ENCODE data around the gene ACSL3. TPM values are rescaled to one million over a fixed set of nuclear protein-coding genes. Genes with fewer than 3 reads are reported as not detected.

Gene ACSL3
- total and polyA plus RNA-seq, 2 experiments from 2014 or later = 48.6 to 61.5 TPM

- peaks cover 39% of the 10 kb centered on the region for H3K4me1 ChIP-seq (ENCODE audit: insufficient read depth)
- no peak overlapping the region for H2AFZ ChIP-seq
- H4K20me1 ChIP-seq (ENCODE audit: insufficient read depth) = peaks cover 19% of the 10 kb centered on the region
- H3K36me3 ChIP-seq (ENCODE audit: low read depth) = no peaks in the 10 kb centered on the region
- no peaks in the 10 kb centered on the region for H3K9me2 ChIP-seq (ENCODE audit: insufficient read depth)
- H3K27me3 ChIP-seq (replicated peaks; ENCODE audit: insufficient read depth) = no peaks in the 10 kb centered on the region
- H3K27ac ChIP-seq = no peak overlapping the region
- peaks cover 99% of the 10 kb centered on the region for H3K79me2 ChIP-seq (ENCODE audit: insufficient read depth)
- H3K4me2 ChIP-seq (ENCODE audit: unreplicated experiment) = no peak overlapping the region
- no peak overlapping the region for H3K4me3 ChIP-seq
- no peak for TF ChIP-seq EZH2phosphoT487 (IDR thresholded peaks at IDR 0.05; ENCODE audit: insufficient read depth, low read depth)
- H3F3A ChIP-seq (ENCODE audit: insufficient read depth) = peaks cover 18% of the 10 kb centered on the region
- in situ Hi-C loops (cut with MboI) = no loop called here
- H3K9me3 ChIP-seq (ENCODE audit: low read depth) = no peaks in the 10 kb centered on the region
- H3K9ac ChIP-seq = no peak overlapping the region
- 85 to 93% methylated on average over 3 of the region's 3 CpGs for WGBS, 2 experiments (ENCODE audit: low coverage in 1 of 2, low lambda C conversion rate in 2 of 2, missing lambda C conversion rate in 2 of 2)
- no peak for DNase-seq
Observed at GRCh38 chr2:222883420-222883819, 22.6 kb downstream of the ACSL3 start.

DNA sequence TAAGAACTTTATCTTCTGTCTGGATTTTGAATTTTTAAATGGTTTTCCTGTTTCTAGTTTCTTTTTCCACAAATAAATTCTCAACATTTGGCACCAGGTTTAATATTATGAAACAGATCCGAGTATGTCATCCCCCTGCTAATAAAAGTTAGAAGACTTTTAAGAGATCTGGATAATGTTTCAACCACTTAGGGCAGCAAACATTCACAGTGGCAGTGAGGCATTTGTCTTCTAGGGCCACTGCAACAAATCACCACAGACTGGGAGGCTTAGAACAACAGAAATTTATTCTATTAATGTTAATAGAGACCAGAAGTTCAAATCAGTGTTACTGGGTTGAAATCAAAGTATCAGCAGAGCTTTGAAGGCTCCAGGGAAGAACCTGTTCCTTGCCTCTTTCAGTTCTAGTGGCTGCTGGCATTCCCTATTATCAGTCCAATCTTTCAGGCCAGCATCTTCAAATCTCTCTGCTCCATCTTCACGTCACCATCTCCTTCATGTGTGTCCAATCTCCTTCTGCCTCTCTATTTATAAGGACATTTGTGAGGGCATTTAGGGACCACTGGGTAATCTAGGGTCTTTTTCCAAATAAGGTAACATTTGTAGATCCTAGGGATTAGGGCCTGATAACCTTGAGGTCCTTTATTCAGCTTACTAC lies 23.4 kb downstream of the ACSL3 start:
- peaks cover 12% of the 10 kb centered on the region for H4K20me1 ChIP-seq (ENCODE audit: insufficient read depth)

DNA sequence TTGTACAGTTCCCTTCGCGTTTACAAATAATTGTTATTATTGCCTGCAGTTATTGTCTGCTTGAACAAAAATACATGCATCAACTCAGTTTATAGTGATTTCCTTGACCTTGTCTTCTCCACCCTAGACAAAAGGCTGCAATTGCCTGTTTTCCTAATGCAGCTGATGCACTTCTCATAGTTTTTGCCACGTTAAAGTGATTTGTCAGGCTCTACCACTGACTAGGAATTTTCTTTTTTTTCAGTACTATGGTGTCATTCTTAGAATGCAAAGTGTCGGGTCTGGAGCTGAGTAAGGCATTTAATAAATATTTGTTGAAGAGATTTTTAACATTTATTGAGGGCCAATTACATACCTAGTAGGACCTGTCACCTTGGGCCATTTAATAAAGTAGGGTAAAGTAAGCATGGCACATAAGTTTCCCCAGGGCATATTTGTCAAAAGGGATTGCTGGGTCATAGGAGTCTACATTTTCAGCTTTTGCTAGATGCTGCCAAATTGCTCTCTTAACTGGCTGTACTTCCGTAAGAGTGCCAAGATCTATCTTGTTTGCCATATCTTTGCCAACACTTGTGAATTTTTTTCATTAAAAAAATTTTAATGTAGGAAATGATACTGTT lies 24.1 kb downstream of the ACSL3 start:
- no peak overlapping the region for H3K4me3 ChIP-seq
- H3K9me2 ChIP-seq (ENCODE audit: insufficient read depth) = no peaks in the 10 kb centered on the region
- H3K36me3 ChIP-seq (ENCODE audit: low read depth) = no peaks in the 10 kb centered on the region
- 61 to 63% methylated on average over 5 of the region's 5 CpGs for WGBS, 2 experiments (ENCODE audit: low coverage in 1 of 2, low lambda C conversion rate in 2 of 2, missing lambda C conversion rate in 2 of 2)
- peaks cover 24% of the 10 kb centered on the region for H3K4me1 ChIP-seq (ENCODE audit: insufficient read depth)
- H2AFZ ChIP-seq = no peak overlapping the region
- no peak overlapping the region for H3K4me2 ChIP-seq (ENCODE audit: unreplicated experiment)
- H3K9ac ChIP-seq = no peak overlapping the region
- H3F3A ChIP-seq (ENCODE audit: insufficient read depth) = peaks cover 11% of the 10 kb centered on the region
- H3K79me2 ChIP-seq (ENCODE audit: insufficient read depth) = peaks cover 99% of the 10 kb centered on the region
- TF ChIP-seq EZH2phosphoT487 (IDR thresholded peaks at IDR 0.05; ENCODE audit: insufficient read depth, low read depth) = no peak
- TF ChIP-seq EZH2 (IDR thresholded peaks at IDR 0.05; ENCODE audit: insufficient read depth, poor library complexity, severe bottlenecking) = no peak
- no peaks in the 10 kb centered on the region for H3K9me3 ChIP-seq (ENCODE audit: low read depth)
- H3K27ac ChIP-seq = no peak overlapping the region
- no peaks in the 10 kb centered on the region for H3K27me3 ChIP-seq (replicated peaks; ENCODE audit: insufficient read depth)
- peaks cover 12% of the 10 kb centered on the region for H4K20me1 ChIP-seq (ENCODE audit: insufficient read depth)
- DNase-seq = no peak
- in situ Hi-C loops (cut with MboI) = no loop called here

More for the DNA sequence above, 23.4 kb downstream of the ACSL3 start:
- Histone ChIP-seq H3K79me2 (ENCODE audit: insufficient read depth) (peaks cover 99% of the 10 kb centered on the region), H3K4me2 (ENCODE audit: unreplicated experiment) (peak overlapping the region; percentile 23), H3K36me3 (ENCODE audit: low read depth) (no peaks in the 10 kb centered on the region), H3K27ac (no peak overlapping the region), H3K9me3 (ENCODE audit: low read depth) (no peaks in the 10 kb centered on the region), H3K4me3 (no peak overlapping the region), H3K9ac (no peak overlapping the region), H3K4me1 (ENCODE audit: insufficient read depth) (peaks cover 31% of the 10 kb centered on the region), H3F3A (ENCODE audit: insufficient read depth) (peaks cover 17% of the 10 kb centered on the region), H2AFZ (no peak overlapping the region), H3K27me3 (replicated peaks; ENCODE audit: insufficient read depth) (no peaks in the 10 kb centered on the region), H3K9me2 (ENCODE audit: insufficient read depth) (no peaks in the 10 kb centered on the region)
- TF ChIP-seq EZH2 (IDR thresholded peaks at IDR 0.05; ENCODE audit: insufficient read depth, poor library complexity, severe bottlenecking) (no peak), EZH2phosphoT487 (IDR thresholded peaks at IDR 0.05; ENCODE audit: insufficient read depth, low read depth) (no peak)
- in situ Hi-C loops (cut with MboI) = no loop called here
- DNase-seq = peak; percentile 25
- 43 to 47% methylated on average over 2 of the region's 2 CpGs for WGBS, 2 experiments (ENCODE audit: low coverage in 1 of 2, low lambda C conversion rate in 2 of 2, missing lambda C conversion rate in 2 of 2)

DNA sequence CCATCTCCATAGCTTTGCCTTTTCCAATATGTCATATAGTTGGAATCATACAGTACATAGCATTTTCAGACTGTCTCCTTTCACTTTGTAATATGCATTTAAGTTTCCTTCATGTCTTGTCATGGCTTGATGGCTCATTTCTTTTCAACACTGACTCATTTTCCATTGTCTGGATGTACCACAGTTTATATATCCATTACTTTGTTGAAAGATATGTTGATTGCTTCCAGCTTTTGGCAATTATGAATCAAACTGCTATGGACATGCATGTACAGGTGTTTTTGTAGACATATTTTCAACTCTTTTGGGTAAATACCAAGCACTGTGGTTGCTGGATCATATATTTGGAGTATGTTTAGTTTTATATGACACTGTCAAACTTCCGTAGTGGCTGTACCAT lies 26.3 kb downstream of the ACSL3 start:
- H3K4me3 ChIP-seq = no peak overlapping the region
- in situ Hi-C loops (cut with MboI) = no loop called here
- no peak overlapping the region for H2AFZ ChIP-seq
- peak; percentile 42 for DNase-seq
- H3F3A ChIP-seq (ENCODE audit: insufficient read depth) = peaks cover 15% of the 10 kb centered on the region; the same call in 1 of the 2 replicates
- H3K9ac ChIP-seq = no peak overlapping the region
- TF ChIP-seq EZH2phosphoT487 (IDR thresholded peaks at IDR 0.05; ENCODE audit: insufficient read depth, low read depth) (0 out of 2 replicates have a peak, but pooled peaks have one; percentile 55), EZH2 (IDR thresholded peaks at IDR 0.05; ENCODE audit: insufficient read depth, poor library complexity, severe bottlenecking) (no peak)
- peaks cover 99% of the 10 kb centered on the region for H3K79me2 ChIP-seq (ENCODE audit: insufficient read depth)
- no peaks in the 10 kb centered on the region for H3K9me3 ChIP-seq (ENCODE audit: low read depth)
- H3K27me3 ChIP-seq (replicated peaks; ENCODE audit: insufficient read depth) = no peaks in the 10 kb centered on the region
- WGBS, 2 experiments (ENCODE audit: low coverage in 1 of 2, low lambda C conversion rate in 2 of 2, missing lambda C conversion rate in 2 of 2) = 100% methylated on average over 1 of the region's 1 CpG
- H3K36me3 ChIP-seq (ENCODE audit: low read depth) = no peaks in the 10 kb centered on the region
- H3K9me2 ChIP-seq (ENCODE audit: insufficient read depth) = no peaks in the 10 kb centered on the region
- peaks cover 12% of the 10 kb centered on the region for H4K20me1 ChIP-seq (ENCODE audit: insufficient read depth)
- peaks cover 33% of the 10 kb centered on the region for H3K4me1 ChIP-seq (ENCODE audit: insufficient read depth)
- no peak overlapping the region for H3K4me2 ChIP-seq (ENCODE audit: unreplicated experiment)
- H3K27ac ChIP-seq = no peak overlapping the region

Data from GM23248 (cell line).